Measurements from ENCODE around the gene SPTLC2.

SPTLC2 gene

DNA sequence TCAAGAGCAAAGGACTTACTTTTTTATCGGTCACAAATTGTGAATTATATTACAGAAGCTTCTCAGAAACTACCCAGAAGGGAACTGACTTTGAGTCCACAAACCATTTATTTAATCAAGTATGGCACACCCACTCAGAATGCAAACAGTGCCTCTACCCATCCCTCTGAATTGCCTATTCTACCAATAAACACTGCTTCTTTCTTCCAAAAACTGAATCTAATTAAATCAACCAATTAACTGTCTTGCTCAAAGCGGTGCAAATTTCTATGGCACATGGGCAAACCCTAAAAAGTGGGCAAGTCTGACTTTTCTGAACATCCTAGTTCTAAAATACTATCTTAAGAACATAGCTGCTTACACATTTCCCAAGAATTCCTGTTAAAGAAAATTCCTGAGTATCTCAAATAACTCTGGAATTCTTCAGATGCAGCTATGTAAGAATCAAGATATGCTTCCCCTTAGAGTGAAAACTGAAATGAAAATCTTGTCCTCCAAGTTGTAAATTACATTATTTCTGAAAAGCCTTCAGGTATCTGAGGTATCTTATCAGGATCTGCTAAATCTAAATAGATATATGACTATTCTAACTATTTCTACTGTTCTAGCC is 4.3 kb downstream of the SPTLC2 start:
- H3K4me3 ChIP-seq (ENCODE audit: low read depth, low read length) = no peak overlapping the region
- DNase-seq (ENCODE audit: low read depth) = no peak
- TF ChIP-seq, protein P1, sequence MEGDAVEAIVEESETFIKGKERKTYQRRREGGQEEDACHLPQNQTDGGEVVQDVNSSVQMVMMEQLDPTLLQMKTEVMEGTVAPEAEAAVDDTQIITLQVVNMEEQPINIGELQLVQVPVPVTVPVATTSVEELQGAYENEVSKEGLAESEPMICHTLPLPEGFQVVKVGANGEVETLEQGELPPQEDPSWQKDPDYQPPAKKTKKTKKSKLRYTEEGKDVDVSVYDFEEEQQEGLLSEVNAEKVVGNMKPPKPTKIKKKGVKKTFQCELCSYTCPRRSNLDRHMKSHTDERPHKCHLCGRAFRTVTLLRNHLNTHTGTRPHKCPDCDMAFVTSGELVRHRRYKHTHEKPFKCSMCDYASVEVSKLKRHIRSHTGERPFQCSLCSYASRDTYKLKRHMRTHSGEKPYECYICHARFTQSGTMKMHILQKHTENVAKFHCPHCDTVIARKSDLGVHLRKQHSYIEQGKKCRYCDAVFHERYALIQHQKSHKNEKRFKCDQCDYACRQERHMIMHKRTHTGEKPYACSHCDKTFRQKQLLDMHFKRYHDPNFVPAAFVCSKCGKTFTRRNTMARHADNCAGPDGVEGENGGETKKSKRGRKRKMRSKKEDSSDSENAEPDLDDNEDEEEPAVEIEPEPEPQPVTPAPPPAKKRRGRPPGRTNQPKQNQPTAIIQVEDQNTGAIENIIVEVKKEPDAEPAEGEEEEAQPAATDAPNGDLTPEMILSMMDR (IDR thresholded peaks at IDR 0.05; ENCODE audit: low read depth, low read length, missing control alignments) = no peak

DNA sequence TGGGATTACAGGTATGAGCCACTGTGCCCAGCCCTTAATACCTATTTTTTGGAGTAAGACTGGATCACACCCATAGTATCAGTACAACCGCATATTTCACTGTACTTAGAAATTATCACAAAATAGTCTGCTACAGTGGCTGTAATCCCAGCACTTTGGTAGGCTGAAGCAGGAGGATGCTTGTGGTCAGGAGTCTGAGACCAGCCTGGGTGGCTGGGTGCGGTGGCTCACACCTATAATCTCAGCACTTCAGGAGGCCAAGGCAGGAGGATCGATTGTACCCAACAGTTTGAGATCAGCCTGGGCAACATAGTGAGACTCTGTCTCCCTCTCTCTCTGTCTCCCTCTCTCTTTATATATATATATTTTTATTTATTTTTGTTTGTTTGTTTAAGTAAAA is 5.9 kb downstream of the SPTLC2 start:
- DNase-seq (ENCODE audit: low read depth) = no peak
- TF ChIP-seq, protein P1 (IDR thresholded peaks at IDR 0.05; ENCODE audit: low read depth, low read length, missing control alignments) = no peak
- no peak overlapping the region for H3K4me3 ChIP-seq (ENCODE audit: low read depth, low read length)

DNA sequence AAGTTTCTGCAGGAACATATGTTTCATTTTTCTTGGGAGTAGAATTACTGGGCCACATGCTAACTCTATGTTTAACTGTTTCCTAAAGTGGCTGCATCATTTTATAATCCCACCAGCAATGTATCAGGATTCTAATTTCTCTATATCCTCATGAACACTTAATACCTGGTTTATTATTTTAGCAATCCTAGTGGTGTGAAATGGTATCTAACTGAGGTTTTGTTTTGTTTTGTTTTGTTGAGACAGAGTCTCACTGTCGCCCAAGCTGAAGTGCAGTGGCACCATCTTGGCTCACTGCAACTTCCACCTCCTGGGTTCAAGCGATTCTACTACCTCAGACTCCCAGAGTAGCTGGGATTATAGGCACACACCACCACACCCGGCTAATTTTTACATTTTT is 6.5 kb downstream of the SPTLC2 start:
- DNase-seq (ENCODE audit: low read depth) = no peak
- TF ChIP-seq, protein P1 (IDR thresholded peaks at IDR 0.05; ENCODE audit: low read depth, low read length, missing control alignments) = no peak

DNA sequence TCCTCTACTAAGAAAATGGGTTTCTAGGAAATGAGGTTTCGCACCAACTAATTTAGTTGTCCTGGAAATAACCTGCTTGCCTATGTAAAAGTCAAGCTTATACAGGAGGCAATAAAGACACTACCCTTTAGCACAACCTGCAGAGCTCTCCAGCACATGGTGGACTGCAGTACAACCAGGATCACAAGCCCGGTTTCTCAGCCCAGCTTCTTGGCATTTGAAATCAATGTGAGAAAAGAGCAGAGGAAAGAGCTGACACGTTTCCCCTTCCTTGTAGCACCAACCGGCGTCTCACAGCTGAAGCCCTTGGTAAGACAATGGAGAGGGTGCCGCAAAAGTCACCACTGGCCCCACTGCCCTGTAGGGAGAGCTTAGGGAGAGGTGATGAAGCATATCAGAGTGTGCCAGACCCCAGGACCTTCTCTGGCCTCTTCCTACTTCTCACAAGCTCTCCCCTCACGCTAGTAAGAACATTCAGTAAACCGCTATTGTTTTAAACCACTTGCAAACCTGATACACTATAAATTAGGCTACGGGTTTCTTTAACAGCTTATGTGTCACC is 8.6 kb downstream of the SPTLC2 start:
- TF ChIP-seq, protein P1 (IDR thresholded peaks at IDR 0.05; ENCODE audit: low read depth, low read length, missing control alignments) = no peak
- no peak for DNase-seq (ENCODE audit: low read depth)
- no peak overlapping the region for H3K4me3 ChIP-seq (ENCODE audit: low read depth, low read length)

More for the DNA sequence above, 6.5 kb downstream of the SPTLC2 start:
- no peak overlapping the region for H3K4me3 ChIP-seq (ENCODE audit: low read depth, low read length)

DNA sequence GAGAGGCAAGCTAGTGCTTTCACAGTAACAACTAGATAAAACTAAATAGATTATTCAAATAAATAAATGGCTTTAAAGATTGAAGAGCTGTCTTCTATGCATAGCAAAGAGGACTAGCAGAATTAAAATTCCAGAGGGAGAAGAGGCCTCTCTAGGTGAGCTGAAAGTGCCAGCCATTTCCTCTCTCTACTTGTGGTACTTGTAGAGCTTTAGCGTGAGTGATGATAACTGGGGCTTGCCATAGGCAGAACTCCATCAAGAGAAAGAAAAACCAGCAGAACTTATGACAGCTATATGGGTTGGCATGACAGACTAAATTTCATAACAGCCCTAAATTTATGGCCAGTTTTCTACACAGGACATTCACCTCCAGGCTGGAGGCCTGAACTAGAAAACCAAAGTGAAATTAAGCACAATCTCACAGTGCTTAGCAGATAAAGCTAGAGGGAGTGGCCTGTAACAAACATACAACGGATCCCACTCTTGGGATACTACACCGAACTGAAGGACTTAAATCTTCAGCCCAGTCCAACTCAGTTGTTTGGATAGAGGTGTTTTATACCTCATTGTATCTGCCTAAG is 11.0 kb downstream of the SPTLC2 start:
- TF ChIP-seq, protein P1 (IDR thresholded peaks at IDR 0.05; ENCODE audit: low read depth, low read length, missing control alignments) = no peak
- no peak for DNase-seq (ENCODE audit: low read depth)
- H3K4me3 ChIP-seq (ENCODE audit: low read depth, low read length) = no peak overlapping the region

DNA sequence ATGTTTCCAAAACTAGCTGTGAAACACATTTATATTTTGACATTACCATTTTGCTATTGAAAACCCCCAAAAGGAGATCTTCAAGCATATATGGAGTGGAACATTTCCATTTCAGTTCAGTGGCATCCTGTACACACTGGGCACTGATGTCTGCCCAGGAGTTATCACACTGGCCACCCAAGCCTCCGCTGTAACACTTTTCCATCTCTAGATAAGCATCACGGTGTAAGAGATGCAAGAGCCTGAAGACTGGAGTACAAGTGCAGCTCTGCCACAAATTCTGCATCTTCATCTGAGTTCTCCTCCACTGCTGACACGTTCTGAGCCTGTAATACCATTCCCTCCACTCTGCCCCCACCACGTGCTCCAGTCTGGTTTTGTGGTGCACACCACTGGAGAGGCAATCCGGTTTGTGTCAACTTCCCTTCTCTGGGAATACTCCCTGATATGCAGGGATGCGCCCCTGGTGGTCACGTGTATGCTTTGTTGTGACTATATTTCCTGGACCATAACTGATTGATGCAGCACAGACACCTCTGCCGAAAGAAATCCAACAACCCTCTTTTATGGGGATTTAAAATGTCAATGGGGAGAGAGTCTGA is 12.7 kb downstream of the SPTLC2 start:
- TF ChIP-seq, protein P1 (IDR thresholded peaks at IDR 0.05; ENCODE audit: low read depth, low read length, missing control alignments) = peak; percentile 47
- no peak for DNase-seq (ENCODE audit: low read depth)
- no peak overlapping the region for H3K4me3 ChIP-seq (ENCODE audit: low read depth, low read length)
